Choroid plexus epithelial cell (primary cell): Measurements from ENCODE around the gene OCRL.

Source experiments
- DNase-seq: peaks from one replicate; pipeline ENCODE4 v3.0.0-alpha.2; 2010; ENCODE audit warnings: low read depth
- H3K4me3 ChIP-seq: 2 replicates; pipeline ENCODE4 v1.5.1; 2011; ENCODE audit warnings: low read depth, mild to moderate bottlenecking, control low read depth, low read length, moderate library complexity
- TF ChIP-seq, protein P1 (sequence below): conservative IDR thresholded peaks from 2 replicates; pipeline ENCODE4 v1.5.1; 2011; ENCODE audit warnings: low read depth, mild to moderate bottlenecking, control low read depth, inconsistent platforms, low read length, moderate library complexity

Gene OCRL

DNA sequence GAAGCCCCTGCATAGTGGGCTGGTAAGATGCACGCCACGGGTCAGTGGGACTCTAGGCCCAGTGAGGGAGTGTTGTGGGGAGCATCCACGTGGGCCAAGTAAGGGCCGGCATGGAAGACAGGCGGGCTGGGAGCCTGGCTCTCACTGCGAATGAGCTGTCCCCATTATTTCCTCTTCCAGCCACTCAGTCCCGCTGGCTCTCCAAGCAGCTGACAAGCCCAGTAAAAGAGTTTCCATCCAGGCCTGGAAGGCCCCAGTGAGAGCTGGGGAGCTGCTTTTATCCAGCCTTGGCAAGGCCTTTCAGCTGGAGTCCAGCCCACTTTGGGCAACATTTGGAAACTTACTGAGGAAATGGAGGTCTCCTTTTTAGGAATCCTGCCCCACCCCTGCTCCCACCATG, 89.8 kb downstream of the OCRL start:
- H3K4me3 ChIP-seq = no peak overlapping the region
- TF ChIP-seq, protein P1, sequence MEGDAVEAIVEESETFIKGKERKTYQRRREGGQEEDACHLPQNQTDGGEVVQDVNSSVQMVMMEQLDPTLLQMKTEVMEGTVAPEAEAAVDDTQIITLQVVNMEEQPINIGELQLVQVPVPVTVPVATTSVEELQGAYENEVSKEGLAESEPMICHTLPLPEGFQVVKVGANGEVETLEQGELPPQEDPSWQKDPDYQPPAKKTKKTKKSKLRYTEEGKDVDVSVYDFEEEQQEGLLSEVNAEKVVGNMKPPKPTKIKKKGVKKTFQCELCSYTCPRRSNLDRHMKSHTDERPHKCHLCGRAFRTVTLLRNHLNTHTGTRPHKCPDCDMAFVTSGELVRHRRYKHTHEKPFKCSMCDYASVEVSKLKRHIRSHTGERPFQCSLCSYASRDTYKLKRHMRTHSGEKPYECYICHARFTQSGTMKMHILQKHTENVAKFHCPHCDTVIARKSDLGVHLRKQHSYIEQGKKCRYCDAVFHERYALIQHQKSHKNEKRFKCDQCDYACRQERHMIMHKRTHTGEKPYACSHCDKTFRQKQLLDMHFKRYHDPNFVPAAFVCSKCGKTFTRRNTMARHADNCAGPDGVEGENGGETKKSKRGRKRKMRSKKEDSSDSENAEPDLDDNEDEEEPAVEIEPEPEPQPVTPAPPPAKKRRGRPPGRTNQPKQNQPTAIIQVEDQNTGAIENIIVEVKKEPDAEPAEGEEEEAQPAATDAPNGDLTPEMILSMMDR = no peak
- DNase-seq = no peak

DNA sequence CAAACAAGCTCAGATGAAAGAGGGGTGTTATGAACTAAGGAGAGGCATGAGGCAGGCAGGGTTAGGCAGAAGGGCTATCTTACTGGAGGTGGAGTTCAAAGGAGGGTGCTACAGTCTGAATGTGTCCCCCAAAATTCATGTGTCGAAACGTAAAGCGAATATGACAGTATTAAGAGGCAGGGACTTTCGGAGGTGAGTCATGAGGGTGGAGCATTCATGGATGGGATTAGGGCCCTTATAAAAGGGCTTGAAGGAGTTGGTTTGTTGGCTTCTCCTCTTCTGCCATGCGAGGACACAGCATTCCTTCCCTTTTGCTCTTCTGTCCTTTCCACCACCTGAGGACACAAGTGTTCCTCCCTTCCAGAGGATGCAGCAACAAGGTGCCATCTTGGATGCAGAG, 91.8 kb downstream of the OCRL start:
- TF ChIP-seq, protein P1 = no peak
- no peak overlapping the region for H3K4me3 ChIP-seq
- no peak for DNase-seq

DNA sequence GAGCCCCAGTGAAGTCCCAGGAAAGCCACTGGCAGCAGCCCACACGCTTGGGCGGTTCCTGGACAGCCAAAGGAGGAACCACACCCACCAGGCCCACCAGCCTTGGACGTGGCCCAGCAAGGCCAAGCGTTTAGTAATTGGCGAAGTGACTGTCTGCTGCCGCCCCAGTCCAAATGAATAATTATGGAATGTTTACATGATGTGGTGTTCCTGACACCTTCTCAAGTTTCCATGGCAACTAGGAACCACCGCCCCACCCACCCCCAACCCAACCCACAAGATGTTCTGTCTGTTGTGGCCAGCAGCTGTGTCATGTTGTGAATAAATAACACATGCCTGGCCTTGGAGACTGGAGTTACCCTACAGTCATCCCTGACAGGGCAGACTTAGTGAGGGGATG, 92.4 kb downstream of the OCRL start:
- TF ChIP-seq, protein P1 = no peak
- no peak for DNase-seq
- H3K4me3 ChIP-seq = no peak overlapping the region

DNA sequence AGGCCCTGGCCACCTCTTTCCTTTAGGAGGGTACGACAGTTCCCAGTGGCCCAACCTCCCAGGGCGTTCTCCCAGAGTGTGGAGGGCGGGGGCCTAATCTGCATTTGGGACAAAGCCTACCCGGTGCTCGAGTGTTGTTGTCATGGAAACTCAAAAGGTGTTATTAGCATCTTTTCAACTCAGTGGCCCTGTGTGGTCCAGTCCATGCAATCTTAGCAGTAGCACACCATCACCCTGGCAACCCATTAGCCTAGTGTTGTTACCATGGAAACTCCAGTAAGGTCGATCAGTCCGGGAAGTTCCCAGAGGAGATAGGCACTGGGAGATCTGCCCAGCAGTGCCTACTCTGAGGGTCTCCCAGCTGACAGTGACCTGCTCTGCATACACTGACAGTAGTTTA, 94.5 kb downstream of the OCRL start:
- no peak for DNase-seq
- H3K4me3 ChIP-seq = no peak overlapping the region
- TF ChIP-seq, protein P1 = no peak

DNA sequence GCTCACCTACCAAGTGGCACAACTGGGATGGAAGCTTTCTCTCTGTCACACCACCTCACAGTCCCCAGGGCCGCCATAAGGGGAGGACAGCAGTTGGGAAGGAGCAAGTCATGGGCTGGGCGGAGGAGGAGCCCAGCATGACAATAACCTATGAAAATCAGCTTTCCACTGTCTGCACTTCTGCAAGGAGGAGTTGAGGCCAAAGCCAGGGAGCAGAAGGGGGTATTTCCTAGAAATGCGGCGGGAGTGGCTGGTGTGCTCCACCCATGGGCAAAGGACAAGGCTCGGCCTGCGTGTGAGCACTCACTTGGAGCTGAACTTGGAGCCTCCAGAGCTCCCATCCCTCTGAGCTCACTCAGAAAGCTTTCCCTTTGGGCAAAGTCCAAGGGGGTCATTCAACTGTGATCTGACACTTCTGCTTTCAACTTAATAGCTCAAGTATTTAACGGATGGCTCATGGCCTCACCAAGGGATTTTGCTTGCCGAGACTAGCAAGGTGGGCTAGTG, 96.2 kb downstream of the OCRL start:
- TF ChIP-seq, protein P1 = no peak
- no peak overlapping the region for H3K4me3 ChIP-seq
- DNase-seq = no peak

DNA sequence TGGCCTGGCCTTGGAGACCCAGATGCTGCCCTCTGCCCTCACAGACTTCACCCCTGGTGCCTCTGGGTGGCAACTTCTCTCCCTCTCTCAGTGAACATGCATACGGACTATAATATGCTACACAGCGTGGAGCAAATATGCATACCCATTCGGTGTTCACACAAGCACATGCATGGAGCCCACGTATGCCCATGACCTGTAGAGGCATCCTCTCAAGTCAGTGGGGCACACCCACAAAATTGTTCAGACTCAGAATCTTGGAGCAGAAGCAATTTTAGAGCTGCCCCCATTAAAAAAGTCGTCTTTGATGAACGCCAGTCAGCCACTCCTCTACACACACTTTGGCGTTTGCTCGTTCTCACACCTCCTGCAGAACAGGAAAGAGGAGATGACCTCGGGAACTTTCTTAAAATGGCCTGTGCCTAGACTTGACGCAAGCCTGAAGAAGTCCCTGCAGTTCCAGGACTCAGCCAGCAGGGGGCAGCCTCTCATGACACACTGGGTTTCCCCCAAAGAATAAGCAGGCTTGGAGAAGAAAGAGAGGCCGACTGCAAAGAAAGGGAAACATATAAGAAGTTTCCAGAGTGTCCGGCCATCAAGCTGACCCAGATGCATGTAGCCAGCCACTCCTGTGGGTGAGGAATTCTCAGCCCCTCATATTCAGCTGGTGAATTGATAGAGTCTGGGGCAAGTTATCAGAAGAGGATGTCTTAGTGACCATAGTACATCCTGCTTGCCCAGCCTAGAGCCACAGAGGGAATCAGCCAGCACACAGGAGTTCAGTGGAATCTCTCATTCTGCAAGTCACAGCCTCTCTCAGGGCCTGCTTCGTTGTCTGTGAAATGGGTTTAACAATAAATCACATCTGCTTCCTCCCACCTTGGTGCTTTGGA, 97.4 kb downstream of the OCRL start:
- no peak overlapping the region for H3K4me3 ChIP-seq
- TF ChIP-seq, protein P1 = peak; percentile 83
- DNase-seq = peak; percentile 76

DNA sequence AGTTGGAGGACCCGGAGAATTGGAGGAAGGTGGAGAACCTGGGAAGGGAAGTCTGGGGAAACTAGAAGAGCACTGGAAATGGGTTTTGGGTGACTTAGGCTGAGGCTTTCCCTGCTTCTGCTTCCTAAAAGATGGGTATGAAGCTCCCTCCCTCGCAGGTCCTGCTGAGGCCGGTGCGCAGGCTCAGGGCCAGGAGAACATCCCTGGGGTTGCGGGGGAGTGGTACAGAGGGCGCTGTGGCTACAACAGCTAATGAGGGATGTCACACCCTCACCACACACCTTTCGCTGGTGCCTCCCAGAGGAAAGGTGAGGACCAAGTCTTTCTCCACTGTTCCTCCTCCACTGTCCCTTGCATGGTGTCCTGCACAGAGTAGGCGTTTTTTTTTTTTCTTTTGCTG, 98.9 kb downstream of the OCRL start:
- no peak for DNase-seq
- no peak overlapping the region for H3K4me3 ChIP-seq
- TF ChIP-seq, protein P1 = no peak
